IPS-18c (cell line): ENCODE measurements around the gene FOXA1.

Source experiments
- H3K4me3 ChIP-seq: 2 replicates; pipeline ENCODE4 v1.7.0; 2013; ENCODE audit warnings: low read depth, mild to moderate bottlenecking, low read length, moderate library complexity; ENCODE audit not compliant: insufficient read depth
- H3K9me3 ChIP-seq: one replicate; pipeline ENCODE4 v1.6.1; 2013; ENCODE audit warnings: mild to moderate bottlenecking, low read length, moderate library complexity; ENCODE audit not compliant: control insufficient read depth, insufficient read depth

Gene FOXA1

DNA sequence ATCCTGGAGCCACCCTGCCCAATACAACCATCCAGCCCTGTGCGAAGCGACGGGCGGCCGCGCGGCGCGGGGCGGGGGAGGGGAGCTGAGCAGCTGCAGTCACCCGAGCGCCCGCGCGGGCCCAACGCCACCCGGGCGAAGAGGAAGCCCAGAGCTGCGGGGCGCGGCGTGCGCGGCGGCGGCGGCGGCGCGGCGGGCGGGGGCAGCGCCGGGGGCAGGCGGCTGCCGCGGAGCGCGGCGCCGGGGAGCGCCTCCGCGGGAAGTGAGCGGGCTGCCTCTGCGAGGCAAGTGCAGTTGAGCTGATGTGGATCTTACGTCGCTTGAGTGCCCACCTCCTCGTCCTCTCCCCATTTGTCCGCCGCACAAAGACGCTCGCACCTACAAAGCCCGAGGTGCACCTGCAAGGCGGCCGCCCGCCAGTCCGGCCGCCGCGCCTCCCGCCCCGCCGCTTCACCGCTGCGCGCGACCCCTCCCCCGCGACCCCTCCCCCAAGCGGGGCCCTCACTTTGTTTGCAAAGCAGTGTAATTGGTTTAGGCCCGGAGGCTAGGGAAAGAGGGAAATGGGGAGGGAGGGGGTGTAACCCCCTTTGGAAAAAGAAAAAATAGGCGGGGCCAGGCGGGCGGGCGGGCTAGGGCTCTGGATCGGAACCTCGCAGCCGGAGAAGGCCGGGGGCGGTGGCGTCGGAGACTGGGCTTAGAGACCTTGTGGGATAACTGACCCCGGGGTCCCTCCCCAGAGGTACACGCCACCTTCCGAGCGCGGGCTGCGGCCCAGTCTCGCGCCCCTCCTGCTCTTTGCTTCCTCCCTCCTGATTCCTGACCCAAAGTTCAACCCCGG lies at the start of gene FOXA1, which contains the start of gene TTC6:
Gene FOXA1 (minus strand): TSS at position 279 of the 838 bp plus-strand sequence. CDS start 277 bp downstream, at position 2.
Gene TTC6 (plus strand): TSS at position 659 of the 838 bp plus-strand sequence. CDS start 26,436 bp downstream, outside the sequence.
- H3K9me3 ChIP-seq: peaks cover 2% of the 10 kb centered on the region
- peak within 1 kb of the TSS; percentile 44 for H3K4me3 ChIP-seq

DNA sequence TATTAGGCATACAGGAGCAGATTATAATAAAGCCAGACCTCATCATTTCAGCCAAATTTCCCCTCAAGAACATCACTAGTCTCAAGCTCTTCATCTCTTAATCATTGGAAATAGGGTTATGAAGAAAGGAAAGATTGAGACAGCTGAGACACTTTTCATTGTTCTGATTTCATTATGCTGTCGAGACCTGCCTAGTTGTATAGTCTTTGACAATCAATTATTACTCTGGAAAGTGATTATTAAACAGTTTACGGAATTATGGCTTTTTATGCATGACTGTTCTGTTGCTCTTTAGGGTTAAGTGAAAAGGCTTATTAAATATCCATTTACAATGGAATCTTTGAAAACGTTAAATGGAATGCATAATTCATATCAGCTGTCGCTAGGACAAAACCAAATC lies 48.7 kb upstream of the FOXA1 start:
- Histone ChIP-seq H3K4me3 (no peak overlapping the region), H3K9me3 (no peaks in the 10 kb centered on the region)

DNA sequence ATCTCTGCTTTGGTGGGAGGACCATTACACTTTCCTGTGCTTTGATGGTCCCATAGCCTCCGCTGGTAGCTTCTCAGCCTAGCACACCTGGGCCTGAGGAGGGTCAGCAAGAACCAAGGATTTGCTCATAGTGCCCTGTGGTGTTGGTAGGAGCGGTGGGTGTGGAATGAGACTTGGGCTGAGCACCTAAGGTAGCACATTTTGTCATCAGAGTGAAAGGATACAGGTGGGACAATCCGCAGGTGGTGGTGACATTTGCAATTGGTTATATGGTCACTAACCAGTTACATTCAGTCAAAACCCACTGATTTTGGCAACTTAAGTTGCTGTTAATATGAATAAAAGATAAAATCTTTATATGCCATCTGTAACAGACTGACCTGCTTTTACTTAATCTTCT lies 47.1 kb upstream of the FOXA1 start:
- no peaks in the 10 kb centered on the region for H3K9me3 ChIP-seq
- no peak overlapping the region for H3K4me3 ChIP-seq

DNA sequence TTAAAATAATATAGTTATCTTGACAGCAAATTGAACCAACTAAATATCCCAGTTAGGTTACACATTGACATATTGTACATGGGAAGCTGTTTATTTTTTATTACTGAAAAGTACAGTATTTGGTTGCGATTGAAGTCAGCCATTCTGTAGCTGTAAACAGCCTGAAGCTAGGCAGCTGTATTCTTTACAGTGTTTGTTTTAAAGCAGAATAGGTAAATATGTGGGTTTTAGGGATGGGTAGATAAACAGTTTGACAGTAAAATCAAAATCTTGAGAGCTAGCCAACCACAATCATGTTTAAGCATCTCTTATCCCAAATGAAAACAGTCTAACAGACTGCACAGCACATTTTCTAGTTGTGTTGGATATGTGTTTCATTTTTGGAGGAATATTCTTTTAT lies 46.1 kb upstream of the FOXA1 start:
- H3K9me3 ChIP-seq: no peaks in the 10 kb centered on the region
- no peak overlapping the region for H3K4me3 ChIP-seq

DNA sequence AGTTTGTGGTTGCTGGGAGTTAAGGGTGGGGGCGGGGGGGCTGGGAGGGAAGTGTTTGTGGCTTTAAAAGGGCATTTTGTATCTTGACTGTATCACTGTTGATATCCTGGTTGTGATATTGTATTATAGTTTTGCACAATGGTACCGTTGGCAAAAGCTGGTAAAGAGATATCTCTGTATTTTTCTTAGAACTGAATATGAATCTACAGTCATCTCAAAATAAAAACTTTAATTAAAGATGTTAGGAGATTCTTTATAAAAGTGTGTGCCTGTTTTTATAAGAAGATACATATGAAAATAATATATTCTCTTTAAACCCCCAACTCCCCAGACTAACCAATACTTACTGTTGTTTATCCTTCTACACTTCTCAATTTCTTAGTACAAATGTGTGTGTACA lies 43.5 kb upstream of the FOXA1 start:
- Histone ChIP-seq H3K4me3 (no peak overlapping the region), H3K9me3 (no peaks in the 10 kb centered on the region)

DNA sequence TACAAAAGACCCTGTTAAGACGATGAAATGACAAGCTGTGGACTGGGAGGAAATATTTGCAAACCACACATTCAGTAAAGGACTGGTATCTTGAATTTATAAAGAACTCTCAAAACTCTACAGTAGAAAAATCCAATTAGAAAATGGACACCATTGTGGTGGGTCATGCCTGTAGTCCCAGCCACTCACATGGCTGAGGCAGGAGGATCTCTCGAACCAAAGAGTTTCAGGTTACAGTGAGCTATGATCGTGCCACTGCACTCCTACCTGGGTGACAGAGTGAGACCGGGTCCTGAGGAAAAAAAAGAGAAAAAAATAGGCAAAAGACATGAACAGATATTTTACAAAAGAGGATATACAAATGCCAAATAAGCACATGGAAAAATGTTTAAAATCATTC lies 42.3 kb upstream of the FOXA1 start:
- H3K9me3 ChIP-seq: no peaks in the 10 kb centered on the region
- H3K4me3 ChIP-seq: no peak overlapping the region

DNA sequence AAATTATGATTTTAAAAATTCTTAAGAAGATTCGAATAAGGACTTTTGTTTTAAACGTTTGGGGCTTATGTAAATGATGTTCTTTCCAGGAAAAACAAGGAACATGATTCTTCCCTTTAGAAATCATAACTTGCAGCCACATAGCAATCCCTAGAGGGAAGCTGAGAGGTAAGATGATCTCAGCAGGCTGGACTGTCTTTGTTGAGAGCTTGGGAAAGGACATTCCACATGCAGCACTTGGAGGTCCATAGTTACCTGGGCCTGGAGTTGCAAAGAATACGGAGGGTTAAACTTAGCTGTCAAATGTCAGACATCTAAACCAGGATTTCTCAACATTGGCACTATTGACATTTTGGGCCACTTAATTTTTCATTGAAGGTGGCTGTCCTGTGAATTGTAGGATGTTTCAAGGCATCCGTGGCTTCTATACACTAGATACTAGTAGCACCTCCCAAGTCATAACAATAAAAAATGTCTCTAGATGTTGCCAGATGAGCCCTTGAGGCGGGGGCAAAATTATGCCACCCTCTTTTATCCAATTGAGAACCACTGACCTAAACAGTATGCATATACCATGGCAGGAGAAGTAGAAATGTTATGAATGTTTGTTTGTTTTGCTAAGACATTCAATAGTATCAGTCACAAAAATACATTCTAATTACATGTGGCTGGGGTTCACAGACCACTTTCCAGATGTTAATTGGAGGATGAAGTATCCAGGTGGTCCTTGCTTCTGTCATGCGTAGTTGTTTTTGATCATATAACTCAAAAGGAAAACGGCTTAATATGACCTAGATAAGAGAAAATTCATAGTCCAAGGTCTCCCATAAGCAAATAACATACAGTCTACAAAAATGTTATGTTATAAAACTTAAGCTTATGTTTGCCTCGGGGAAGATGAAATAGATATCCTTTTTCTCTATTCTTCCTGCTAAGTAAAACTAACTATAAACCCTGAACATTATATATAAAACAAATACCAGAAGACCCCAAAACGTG lies 30.8 kb upstream of the FOXA1 start:
- no peaks in the 10 kb centered on the region for H3K9me3 ChIP-seq
- no peak overlapping the region for H3K4me3 ChIP-seq

DNA sequence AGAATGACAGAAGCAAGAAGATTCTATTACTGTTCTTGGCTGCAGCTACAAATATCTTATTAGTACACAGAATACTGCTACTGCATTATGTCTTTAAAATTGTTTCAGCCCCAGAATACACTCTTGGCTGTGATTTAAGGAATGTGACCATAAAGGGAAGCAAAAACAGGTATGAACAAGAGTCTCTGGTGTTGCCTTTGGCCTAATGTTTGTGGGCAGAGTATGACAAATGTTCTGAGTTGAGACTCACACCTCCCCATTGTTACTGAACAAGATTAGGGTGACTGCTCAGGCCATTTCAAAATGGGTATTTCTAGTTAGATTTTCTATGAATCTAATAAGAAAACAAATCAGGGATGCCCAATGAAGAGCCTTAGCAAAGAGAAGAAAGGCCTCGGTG lies 28.9 kb upstream of the FOXA1 start:
- Histone ChIP-seq H3K9me3 (no peaks in the 10 kb centered on the region), H3K4me3 (no peak overlapping the region)

DNA sequence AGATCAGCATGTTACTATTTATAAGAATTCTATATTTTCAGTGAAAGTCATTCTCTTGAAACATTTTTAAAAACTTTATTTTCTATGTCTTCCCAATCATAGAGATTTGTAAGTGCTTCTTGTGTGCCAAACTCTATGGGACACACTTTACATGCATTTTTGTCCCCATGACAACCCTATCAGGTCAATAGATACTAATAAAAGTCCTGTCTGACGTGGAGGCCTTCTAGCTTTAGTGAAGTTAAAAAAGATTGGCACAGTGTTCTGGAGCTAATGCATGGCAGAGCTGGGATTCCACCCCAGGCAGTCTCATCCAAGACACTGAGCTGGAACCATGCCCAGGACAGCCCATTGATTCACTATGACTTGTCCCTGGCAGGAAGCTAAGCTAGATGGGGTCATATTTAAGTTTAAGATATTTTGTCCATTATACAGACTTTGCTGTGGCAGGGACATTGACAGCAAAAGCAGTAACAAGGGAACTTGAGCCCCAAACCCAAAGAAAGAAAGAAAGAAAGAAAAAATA lies 28.4 kb upstream of the FOXA1 start:
- no peaks in the 10 kb centered on the region for H3K9me3 ChIP-seq

DNA sequence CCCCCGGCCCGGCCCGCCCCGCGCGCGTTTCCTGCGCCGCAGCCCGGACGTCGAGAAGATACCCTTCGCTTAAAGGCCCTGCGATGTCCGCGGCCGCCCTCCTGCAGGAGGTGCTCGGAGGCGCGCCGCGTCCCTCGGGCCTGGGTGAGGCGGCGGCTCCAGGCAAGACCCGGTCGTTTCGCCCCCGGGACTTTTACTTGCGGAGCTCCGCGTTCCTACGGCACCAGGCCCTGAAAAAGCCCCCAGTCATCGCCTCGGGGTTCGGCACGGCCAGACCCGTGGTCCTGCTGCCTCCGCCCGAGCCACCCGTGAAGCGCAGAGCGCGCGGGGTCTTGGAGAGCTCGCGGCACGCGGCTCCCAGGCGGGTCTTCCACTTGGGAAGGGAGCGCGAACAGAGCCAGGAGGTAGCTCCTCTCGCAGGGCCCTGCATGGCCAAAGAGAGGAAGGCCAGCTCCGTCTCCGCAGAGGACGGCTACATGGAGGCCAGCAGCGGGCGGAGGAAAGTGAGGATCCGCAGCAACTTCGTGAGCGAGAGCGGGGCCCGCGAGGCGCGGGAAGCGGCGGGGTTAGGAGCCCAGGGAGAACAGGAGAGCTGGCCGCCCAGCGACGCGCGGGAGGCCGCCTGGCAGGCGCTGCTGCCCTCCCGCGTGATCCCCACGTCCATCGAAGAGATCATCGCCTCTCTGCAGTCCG lies 27.3 kb upstream of the FOXA1 start:
- Histone ChIP-seq H3K9me3 (no peaks in the 10 kb centered on the region), H3K4me3 (peak overlapping the region; percentile 36)

More for the DNA sequence above, 28.4 kb upstream of the FOXA1 start:
- no peak overlapping the region for H3K4me3 ChIP-seq

DNA sequence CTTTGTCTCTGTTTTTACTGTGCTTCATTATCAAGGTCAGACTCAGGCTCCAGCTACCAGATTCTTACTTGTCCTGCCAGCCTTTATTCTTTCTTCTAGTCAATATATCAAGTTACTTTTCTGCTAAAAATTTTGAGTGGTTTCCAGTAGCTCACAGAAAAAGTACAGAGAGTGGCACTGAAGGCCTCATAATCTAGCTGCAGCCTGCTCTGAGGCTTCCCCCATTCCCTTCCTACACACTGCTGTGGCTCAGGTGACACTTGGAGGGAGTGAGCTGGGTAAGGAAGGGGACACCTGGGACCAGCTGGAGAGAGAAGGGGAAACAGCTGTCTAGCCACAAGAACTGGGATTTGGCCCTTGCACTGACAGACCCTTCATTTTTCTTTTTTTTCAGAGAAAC lies 25.8 kb upstream of the FOXA1 start:
- no peaks in the 10 kb centered on the region for H3K9me3 ChIP-seq
- no peak overlapping the region for H3K4me3 ChIP-seq

DNA sequence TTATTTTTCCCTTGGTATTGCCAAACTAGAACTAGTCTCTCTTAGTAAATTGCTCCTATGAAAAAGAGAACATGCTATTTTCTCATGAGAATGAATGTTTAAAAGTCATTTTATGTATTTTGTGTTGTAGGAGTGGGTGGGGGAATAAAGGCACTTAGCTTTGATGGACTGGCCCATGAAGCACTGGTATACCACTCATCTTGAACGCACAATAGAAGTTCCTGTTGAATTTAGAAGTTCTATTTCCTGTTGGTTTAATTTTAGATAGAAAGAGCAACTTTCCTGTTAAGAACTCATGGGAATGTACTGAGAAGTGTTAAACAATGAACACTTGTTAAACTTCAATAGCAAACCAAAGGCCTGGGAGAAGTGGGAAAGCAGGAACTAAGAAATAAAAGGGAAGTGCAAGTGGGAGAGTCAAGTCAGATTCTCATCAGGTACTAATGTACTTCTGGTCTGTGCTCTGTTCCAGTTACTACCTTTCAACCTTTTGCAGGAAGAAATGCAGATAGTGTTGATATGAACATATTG lies 23.5 kb upstream of the FOXA1 start:
- Histone ChIP-seq H3K9me3 (no peaks in the 10 kb centered on the region), H3K4me3 (no peak overlapping the region)

DNA sequence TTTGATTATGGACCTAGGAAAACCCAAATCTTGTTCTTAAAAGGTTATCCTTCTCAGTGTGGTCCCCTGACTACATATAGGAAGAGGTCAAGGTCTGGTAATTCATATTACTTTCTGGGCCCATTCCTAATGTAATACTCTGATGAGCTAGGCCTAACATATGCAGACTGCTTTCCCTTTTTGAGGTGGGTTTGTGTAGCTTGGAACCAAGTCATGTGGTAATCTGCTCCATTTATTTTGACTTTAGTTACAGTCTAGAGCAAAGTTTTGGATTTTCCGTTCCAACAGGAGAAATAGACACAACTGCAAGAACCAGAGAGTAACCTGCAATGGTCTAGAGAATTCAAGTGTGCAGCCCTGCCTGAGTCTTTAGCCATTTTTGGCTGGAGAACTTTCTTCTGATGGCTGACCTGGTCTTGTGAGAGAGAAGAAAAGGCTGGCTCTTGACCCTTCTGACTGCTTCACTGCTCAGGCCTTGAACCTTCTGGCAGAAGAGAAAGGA lies 22.9 kb upstream of the FOXA1 start:
- H3K9me3 ChIP-seq: no peaks in the 10 kb centered on the region
- no peak overlapping the region for H3K4me3 ChIP-seq

DNA sequence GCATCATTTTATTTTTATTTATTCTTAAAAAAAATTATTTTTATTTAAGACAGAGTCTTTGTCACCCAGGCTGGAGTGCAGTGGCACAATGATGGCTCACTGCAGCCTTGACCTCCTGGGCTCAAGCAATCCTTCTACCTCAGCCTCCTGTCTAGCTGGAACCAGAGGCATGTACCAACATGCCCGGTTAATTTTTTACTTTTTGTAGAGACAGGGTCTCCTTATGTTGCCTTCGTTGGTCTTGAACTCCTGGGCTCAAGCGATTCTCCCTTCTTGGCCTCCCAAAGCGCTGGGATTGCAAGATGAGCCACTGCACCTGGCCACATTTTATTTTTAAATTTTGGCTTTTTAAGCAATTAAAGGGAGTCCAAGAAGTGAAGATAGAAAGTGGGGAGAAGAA lies 21.8 kb upstream of the FOXA1 start:
- H3K4me3 ChIP-seq: no peak overlapping the region
- H3K9me3 ChIP-seq: no peaks in the 10 kb centered on the region

DNA sequence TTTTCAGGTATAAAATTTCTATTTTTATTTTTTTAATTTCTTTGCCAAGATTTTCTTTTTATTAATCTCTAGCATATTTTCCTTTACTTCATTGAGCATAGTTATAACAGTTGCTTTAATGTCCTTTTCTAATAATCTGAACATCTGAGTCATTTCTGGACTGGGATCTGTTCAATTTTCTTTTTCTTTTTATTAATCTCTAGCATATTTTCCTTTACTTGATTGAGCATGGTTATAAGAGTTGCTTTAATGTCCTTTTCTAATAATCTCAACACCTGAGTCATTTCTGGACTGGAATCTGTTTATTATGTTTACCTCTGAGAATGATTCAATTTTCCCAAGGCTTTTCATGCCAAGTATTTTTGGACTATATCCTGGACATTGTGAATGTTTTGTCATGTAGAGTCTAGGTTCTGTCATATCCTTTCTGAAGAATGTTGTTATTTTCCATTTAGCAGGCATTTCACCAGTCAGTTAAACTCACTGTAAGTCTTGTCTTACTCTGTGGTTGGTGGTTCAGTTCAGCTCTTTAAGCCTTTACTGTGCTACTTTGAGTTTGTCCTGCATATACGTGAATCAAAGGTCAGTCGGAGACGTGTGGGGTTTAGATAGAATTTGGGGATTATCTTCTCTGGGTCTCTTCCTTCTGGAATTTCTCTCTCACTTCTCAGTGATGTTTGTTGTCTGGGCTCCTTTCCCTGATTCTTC lies 20.7 kb upstream of the FOXA1 start:
- Histone ChIP-seq H3K9me3 (no peaks in the 10 kb centered on the region), H3K4me3 (no peak overlapping the region)

DNA sequence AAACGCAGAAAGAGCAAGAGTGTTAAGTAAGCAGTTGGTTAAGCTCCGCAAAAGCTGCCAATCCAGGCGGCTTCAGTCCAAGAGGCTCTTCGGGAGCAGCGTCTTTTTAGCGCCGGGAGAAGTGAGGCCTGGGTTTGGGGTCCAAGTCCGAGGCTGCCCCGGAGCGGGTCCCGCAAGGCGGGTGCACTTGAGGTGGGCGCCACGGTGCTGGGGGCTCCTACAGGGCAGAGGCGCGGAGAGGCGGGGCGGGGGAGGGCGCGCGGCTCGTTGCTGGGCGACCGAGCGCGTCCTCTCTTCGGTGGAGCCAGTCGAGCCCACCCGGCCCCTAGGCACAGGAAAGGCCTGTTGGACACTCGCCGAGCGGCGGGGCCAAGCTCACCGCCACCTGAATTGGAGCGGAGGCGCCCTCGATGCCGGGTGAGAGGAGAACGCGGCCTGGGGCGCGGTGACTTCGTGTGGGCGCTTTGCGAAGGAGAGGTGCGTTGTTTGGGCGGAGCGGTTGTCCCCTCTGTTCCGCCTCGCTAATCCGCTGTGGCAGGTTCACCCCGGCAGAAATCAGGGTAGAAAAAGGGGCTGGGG lies 16.0 kb upstream of the FOXA1 start:
- Histone ChIP-seq H3K4me3 (no peak overlapping the region), H3K9me3 (no peaks in the 10 kb centered on the region)
